CD1c-positive myeloid dendritic cell (primary cell): Measurements from ENCODE around the gene EHBP1.

Source experiments
- DNase-seq: peaks from one replicate; pipeline ENCODE4 v3.0.0-alpha.2; 2016; ENCODE audit errors: extremely low spot score

The EHBP1 gene

DNA sequence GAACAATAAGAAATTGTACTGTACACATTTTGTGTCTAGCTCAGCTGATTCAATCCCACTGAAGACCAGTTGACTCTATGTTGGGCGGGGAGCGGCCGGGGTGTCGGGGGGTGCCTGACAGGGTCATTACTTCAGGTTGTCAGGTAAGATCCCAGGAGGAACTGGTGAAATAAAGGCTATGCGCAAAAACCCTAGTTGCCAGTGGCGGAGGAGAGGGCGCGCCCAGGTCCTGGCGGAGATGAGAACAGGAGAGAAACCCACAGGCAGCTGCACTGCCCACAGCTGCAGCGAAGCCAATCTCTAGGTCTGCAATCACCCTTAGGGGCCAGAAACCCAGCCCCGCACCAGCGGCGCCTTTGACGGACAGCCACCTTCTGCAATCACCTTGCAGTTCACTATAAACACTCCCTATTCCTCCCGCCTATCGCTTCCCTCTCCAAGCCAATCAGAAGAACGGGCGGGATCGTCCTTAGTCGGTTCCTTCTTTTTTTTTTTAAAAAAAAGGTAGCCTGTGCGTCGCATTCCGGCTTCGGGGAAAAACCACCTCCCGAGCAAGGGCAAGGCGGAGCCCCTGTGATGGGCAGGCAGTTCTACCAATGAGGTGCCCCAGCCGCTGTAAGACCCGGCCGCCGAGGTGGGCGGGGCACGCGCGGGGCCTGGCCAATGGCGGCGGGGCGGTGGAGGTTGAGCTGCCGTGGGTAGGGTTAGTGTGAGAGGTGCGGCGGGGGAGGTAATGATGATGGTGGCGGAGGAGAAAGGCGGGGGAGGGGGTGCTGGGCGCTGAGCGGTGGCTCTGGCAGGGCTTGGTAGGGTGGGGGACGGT, at the start of gene EHBP1:
TSS of gene EHBP1 (plus strand) at position 707 of the 823 bp plus-strand sequence. CDS start 1,479 bp downstream, outside the sequence.
- peak; percentile 99 for DNase-seq

DNA sequence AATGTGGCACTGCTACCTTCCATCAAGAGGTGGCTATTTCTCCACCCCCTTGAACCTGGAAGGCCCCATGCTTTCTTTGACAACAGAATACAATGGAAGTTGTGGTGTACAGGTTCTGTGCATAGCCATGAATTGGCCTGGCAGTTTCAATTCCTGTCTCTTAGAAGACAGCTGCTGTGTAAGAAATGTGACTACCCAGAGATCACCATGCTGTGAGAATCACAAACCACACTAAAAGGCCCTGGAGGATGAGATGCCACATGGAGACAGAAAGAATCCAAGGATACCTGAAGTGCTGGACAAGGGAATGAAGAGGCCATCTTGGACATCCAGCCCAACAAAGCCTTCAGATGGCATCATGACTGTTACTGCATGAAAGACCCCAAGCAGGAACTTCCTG, 47.7 kb upstream of the EHBP1 start:
- no peak for DNase-seq

DNA sequence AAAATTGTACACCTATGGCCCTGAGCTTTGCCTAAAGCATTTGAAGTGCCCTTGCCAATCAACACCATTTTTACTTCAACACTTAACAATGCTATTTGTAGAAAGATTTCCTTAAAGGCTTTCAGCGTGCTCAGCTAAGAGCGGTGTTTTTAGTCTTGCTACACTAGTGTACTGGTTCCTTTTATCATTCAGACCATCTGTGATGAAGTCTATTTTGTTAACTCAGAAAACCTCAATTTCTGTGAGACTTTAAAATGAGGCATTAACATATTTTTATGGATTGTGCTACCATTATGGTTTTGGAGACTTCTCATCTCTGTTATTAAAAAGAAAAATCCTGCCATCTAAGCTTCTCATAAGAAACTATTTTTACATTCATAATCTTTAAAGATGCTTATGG, 46.6 kb upstream of the EHBP1 start:
- no peak for DNase-seq

DNA sequence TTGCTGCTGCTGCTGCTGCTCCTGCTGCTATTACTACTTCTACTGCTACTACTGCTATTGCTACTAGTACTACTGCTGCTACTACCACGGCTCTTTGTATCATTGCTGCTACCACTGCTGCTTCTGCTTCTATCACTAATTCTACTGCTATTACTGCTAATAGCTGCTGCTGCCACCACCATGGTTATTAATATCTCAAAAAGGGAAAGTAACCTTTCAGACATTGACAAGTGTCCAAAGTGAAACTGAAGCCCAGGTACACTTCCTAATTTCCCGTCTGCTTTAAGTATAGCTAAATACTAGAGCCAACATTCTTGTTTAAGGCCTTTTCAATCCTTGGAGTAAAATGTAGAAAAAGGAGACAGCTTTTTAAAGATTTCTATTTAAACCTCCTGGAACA, 45.4 kb upstream of the EHBP1 start:
- DNase-seq = no peak

DNA sequence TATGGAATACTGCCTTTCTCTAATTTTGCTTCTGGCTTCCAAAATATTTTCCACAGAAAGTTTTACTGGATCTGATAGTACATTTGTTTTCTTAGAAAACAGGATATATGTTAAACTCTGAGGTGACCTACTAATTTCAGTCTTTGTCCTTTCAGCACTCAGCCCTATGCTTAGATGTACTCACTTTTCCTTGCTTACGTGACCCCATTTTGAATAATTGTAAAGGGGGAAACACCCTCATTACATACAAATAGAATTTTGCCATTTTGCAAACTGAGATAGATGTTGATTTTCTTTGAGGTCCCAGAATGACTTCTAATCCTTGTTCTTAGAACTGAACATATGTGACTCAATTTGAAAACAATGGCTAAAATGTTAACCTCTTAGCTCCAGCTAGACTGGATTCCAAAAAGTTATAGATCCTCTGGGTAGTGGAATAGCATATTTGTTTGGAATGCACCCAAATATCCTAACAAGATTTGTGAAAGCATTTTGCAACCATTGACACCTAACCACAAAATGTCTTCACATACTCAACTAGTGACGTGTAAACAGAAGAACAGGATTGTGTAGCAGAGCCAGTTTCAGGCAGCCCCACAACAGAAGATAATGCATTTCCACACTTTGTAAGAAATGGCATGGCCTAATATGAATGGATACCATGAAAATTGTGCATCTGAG, 44.8 kb upstream of the EHBP1 start:
- no peak for DNase-seq

DNA sequence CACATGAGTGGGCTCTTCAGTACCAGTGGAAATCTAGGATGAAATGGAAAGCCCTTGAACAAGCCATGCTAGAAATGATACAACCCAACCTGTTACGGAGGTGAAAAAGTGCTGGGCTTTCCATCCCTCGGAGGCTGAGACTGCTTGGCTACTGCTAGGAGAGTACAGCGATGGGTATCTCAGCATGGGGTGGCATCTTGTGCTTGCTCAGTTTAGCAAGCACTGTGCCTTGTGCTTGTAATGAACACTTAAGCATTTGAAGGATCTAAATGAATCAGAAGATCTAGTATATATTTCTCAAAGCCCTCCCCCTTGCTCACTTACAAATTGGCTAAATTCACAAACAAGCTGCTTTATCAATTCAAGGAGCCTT, 44.3 kb upstream of the EHBP1 start:
- no peak for DNase-seq

DNA sequence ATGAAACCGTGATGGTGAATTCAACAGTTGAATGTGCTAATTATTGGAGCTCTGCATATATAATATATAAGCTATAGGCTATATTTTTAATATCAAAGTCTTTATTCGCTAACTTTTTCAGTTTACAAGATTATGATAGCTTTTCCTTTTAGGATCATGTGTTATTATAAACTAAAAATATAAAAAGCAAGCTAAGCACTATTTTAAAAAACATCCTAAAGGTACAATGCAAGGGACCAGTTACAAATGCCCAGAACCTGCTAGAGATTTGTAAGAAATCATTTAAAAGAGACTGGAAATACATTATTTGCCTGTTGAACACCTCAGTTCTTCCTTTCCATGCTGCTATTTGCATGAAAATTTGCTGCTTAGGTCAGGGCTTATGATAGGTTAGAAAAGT, 43.4 kb upstream of the EHBP1 start:
- DNase-seq = no peak

DNA sequence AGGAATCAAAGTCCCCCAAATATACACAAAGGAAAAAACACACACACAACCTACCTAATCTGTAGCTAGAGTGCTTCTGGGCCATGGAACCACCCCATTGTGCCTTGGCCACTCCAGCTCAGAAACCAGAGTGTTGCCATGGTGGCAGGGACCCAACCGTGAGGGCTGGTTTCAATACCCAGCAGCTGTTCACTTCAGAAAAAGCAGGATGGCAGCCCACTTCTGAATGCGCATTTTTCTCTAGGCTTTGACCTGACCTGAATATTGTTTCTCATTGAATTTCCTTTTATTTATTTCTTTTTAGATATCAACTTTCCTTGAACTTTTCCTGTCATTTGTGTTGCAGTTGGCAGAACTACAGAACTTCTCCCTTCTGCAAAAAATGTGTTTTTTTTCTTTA, 43.0 kb upstream of the EHBP1 start:
- DNase-seq = no peak

DNA sequence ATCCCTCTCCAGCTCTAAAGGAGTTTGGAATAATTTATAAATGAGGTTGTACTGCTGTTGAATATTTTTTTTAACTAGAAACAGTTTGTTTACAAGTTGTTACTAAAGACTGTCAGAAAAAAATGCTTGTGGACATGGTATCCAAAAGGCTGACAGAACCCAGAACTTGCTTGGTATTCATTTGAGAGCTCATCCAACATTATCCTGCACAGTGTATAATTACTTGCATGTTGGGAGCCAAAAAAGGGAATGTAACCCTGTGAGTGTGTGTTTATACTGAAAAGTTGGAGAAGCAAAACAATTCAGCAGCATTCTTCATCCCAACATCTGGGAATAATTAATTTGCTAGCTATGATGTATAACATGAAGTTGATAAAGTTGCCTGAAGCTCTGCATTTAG, 42.1 kb upstream of the EHBP1 start:
- no peak for DNase-seq

DNA sequence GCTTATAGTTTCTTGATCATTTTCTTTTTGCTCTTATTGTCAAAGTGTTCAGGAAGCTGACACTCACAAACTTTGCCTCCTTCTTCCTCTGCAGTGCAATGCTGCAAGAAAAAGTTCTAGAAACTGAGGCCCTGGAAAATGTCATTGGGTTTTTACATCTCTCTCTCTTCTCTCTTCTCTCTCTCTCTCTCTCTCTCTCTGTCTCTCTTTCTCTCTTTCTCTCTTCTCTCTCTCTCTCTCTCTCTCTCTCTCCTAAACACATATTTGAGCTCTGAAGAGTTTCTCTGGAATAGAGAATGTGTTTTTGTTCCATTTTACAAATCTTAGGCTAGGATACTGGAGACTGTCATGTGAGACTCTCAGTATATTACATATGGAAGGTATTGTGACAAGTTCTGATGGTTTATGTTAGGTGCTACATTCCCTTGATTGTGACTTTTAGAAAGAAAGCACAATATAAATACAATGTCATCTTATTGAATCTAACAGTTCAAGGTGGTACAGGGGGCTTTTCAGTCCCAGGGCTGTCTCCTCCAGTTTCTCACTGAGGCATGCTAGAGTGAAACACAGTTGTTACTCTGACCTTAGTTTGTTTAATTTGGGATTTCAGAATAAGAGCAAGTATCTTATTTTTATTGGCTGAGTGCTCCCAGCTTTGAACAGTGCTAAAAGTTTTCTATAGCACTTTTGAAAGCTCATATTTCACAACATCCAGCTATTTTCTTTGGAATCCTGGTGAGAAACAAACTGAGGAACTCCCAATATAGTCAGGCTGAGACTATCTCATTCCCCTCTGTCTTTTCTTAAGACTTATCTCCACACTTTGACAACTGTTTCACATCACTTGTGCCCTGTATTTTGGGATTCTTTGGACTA, 41.4 kb upstream of the EHBP1 start:
- DNase-seq = no peak

DNA sequence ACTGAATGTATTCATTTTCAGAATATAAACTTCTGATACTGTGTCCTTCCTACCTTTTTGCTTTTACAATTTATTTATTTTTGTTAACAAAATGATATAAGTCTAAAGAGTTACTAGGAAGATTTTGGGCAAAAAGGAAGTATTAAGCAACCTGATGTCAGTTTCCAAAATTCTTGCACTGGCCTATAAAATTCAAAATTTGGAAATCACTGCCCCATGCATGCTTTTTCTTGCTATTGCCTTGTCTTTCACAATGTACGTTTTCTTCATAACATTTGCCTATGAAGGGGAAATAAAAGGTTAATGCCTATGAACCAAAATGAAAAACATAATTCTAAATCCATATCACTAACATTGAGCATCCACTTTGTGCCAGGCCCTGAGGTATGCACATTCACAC, 40.1 kb upstream of the EHBP1 start:
- DNase-seq = no peak

DNA sequence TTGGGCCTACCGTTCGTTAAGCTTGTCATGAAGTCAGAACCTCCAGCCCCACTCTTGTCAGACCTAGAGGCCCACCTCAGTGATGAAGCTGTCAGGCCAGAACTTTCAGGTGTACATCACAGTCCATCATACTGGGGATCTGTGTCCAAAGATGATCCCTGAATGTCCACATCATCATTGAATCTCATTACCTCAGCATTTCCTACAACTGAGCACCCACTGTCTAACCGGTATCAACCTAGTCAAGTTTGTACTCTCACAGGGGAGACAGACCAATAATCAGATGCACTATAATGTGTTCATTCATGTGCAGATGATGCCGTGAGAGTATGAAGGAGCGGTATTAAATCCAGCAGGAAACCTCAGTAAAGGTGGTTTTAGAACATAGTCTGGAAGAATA, 36.3 kb upstream of the EHBP1 start:
- no peak for DNase-seq

DNA sequence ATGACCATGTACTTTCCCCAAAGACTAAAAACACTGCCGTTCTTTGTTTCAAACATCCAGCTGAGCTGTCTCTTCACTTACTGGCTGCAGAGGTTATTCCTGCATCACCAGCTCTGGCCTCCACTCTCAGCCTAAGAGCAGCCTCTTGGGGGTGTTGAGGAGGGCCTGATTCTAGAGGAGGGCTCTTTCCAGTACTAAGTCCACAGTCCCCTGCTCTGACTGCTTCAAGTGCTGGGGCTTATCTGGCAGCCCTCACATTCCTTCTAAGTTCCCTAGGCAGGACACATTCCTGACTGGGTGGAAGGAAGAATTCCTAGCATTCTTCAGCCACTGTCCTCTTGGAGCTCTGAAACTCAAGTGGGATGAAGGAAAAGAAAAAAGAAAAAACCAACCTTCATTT, 32.9 kb upstream of the EHBP1 start:
- no peak for DNase-seq

DNA sequence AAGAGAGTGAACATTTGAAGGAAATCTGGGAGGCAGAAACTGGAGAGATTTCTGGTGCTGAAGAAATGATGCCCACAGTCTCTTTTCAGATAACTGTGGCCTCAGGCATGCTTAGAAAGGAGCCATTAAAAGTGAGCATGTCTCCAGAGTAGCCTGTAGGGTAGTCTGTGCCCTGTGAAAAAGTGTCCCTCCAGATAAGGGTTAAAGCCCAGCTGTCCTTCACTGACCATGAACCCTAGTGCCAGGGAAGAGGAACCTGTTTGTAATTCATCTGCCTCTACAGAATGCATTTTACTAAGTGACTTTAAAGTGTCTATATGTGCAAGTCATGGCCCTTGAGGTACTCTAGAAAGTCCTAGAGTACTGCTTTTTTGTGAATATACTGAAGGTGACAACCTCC, 30.5 kb upstream of the EHBP1 start:
- no peak for DNase-seq

DNA sequence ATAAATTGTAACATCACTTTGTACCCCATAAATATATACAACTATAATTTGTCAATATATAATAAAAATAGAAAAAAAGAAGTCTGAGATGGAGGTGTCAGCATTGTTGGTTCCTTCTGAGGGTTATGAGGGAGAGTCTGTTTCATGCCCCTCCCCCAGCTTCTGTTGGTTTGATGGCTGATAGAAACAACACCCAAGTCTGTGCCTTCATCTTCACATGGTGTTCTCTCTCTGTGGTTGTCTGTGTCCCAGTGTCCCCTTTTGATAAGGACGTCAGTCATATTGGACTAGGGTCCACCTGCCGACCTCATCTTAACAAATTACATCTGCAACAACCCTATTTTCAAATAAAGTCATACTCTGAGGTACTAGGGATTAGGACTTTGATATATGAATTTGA, 20.3 kb upstream of the EHBP1 start:
- DNase-seq = no peak

DNA sequence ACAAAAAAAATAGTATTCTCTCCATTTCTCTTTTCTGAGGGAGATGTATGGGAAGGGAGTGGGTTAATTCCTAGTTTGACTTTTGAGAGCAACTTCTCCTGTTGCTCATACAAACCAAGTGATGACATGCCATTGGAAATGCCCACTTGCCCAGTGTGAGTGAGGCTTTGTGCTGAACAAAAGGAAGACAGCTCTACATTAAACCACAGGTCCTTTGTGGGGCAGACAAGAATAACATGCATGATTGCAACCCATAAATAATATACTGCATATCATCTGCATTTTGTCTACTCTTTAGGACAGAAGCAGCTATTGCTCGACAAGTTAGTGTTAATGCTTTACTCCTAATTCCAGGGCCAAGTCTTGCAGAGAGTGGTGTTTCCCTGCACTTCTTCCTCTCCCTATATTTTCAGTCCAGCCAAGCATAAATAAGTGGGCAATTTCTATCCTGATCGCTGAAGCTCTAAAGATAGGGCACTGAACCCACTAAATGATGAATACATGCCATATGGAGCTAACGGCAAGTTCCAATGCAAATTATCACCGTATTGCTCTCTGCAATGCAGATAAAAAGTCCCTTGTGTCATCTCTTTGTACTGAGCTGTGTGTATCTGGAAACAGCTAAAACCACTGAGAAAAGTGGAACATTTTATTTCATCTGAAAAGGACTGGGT, 19.4 kb upstream of the EHBP1 start:
- DNase-seq = no peak

DNA sequence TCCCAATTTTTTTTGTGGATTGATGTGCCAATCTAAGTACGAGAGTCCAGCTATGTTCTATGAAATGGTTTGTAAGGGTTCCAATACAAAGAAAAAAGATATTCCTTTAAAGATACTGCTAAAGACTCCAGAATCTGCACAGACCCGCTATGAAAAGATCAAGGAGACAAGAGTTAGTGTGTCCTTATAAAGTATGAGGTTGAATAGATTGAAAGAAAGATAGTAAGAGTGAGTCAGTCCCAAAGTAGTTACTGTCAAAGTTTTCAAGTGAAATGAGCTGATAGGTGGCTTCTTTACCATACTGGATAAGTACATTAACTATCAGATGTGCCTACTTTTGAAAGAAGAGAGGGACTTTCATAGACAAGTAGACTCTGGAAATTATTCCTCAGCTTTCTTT, 17.9 kb upstream of the EHBP1 start:
- DNase-seq = no peak

DNA sequence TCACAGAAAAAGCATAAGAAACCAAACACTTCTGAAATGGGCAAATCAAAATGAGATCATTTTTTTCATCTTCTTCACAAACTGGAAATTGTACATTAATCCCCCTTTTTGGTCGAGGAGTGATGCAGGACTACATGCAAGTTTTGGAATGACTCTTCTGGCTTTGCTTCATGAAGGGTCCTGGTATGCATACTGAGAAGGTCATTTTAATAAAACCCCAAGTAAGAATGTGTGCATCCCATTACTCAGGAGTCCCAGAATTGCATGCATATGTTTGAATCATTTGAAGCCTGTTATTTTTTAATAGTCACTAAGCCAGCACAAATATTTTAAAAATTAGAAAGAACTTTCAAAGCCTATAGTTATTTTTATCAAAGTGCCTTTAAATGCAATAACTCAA, 16.7 kb upstream of the EHBP1 start:
- no peak for DNase-seq

DNA sequence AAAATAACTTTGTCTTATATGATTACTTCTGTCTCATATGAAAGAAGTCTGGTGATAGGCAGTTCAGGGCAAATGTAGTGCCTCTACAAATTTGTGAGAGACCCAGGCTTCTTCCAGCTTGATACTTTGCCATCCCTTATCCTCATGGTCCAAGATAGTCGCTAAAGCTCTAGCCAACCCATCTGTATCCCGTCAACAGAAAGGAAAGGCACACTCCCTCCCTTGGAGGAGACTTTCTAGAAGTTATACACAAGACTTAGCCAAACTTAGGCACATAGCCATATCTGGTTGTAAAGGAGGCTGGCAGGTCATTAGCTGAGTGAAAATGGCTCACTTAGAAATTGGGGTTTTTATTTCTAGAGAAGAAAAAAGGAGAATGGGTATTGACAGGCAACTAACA, 14.3 kb upstream of the EHBP1 start:
- no peak for DNase-seq

DNA sequence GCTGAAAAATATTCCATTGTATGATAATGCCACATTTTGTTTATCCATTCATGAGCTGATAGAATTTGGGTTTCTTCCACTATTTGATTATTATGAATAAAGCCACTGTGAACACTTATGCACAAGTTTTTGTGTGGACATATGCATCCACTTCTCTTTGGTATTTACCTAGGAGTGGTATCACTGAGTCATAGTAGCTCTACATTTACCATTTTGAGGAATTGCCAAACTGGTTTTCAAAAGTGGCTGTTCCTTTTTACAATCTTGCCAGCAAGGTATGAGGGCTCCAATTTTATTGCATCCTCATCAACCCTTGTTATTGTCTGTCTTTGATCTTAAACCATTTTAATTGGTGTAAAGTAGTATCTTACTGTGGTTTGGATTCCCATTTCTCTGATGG, 13.3 kb upstream of the EHBP1 start:
- no peak for DNase-seq

DNA sequence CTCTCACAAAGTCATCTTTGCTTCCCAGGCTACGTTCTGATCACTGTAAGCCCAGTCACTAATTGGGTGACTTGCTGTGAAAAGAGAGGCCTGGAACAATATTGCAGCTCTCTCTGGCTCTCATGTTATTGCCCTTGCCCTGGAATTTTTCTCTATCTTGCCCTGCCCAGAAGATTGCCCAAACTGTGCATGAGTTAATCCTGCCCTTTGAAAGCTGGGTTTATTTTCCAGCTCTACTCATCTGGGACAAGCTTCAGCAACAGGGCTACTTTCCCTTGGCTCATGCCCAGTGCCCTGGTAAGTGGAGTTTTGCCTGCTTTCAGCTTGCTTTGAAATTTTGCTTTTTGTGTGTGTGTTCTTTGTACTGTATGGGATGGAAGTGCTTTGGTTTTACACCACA, 6.9 kb upstream of the EHBP1 start:
- DNase-seq = no peak

DNA sequence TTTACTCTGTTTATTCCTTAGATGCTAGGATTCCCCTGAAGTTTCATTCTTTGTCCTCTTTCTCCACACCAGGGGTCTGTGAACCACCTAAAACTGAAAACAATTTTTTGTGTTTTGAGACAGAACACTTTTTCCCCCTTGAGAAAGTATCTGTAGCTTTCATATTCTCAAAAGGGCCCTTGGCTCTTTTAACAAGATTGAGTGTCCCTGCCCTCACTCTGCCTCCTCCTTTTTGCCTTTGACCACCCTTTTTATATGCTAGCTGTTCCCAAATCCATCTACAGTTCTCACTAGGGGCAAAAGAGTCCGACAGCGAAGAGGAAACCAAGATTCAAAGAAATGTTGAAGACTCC, 883 bp upstream of the EHBP1 start:
- DNase-seq = peak; percentile 1
